ENCODE results near the gene CSTF2T.

DNA sequence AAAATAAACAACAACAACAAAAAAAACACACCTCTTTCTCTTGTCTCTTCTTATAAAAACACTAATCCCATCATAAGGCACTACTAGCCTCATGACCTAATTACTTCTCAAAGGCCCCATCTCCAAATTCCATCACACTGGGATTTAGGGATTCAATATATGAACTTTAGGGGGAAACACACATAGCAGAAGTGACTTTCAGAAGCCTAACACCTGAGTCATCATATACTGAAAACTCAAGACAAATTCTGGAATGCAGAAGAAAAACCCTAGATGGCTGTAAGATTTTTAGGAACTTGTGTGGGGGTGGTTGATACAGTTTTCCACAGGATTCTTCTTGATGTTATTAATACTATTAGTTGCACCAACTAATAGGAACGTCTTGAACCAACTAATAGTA is 33.7 kb upstream of the CSTF2T start:
- no peak for TF ChIP-seq CTCF (IDR thresholded peaks at IDR 0.05)
- no peak for TF ChIP-seq POLR2A (IDR thresholded peaks at IDR 0.05)
- TF ChIP-seq EP300 (IDR thresholded peaks at IDR 0.05) = no peak

All from tibial nerve (tissue), 4 donors.